Mesenchymal stem cell (in vitro differentiated cells and primary cell): ENCODE results near the gene MRTO4.

Experiments used
- DNase-seq: peaks from one replicate; pipeline ENCODE4 v3.0.0-alpha.2; 2013
- H2AFZ ChIP-seq: one replicate; pipeline ENCODE4 v1.6.1; 2013; ENCODE audit warnings: low read depth, mild to moderate bottlenecking, control low read depth, inconsistent platforms, low read length, moderate library complexity
- H2AK5ac ChIP-seq: 2 replicates; pipeline ENCODE4 v1.6.1; 2013; ENCODE audit warnings: low read length, moderate library complexity, mild to moderate bottlenecking, inconsistent platforms; ENCODE audit not compliant: severe bottlenecking
- H2BK120ac ChIP-seq: one replicate; pipeline ENCODE4 v1.6.1; 2013; ENCODE audit warnings: low read depth, mild to moderate bottlenecking, inconsistent platforms, low read length, moderate library complexity
- H2BK12ac ChIP-seq, 2 experiments: one replicate each; pipeline ENCODE4 v1.6.1; 2013; ENCODE audit warnings: inconsistent platforms in 2 of 2, low read length in 2 of 2, mild to moderate bottlenecking in 2 of 2, moderate library complexity in 2 of 2, control low read depth in 1 of 2
- H2BK15ac ChIP-seq: one replicate; pipeline ENCODE4 v1.6.1; 2013; ENCODE audit warnings: mild to moderate bottlenecking, low read depth, inconsistent platforms; ENCODE audit not compliant: poor library complexity, severe bottlenecking
- H2BK5ac ChIP-seq: 2 replicates; pipeline ENCODE4 v1.6.1; 2013; ENCODE audit warnings: low read depth, mild to moderate bottlenecking, low read length, control low read depth, inconsistent platforms; ENCODE audit not compliant: poor library complexity, severe bottlenecking
- H3K14ac ChIP-seq, 2 experiments: one replicate each; pipeline ENCODE4 v1.6.1; 2013; ENCODE audit warnings: inconsistent platforms in 2 of 2, low read length in 2 of 2, control low read depth in 1 of 2, mild to moderate bottlenecking in 1 of 2, moderate library complexity in 1 of 2
- H3K18ac ChIP-seq, 2 experiments: one replicate each; pipeline ENCODE4 v1.6.1; 2013; ENCODE audit warnings: inconsistent platforms in 2 of 2, low read length in 2 of 2, control low read depth in 1 of 2, low read depth in 1 of 2, mild to moderate bottlenecking in 1 of 2
- H3K23ac ChIP-seq, 2 experiments: one replicate each; pipeline ENCODE4 v1.6.1; 2013; ENCODE audit warnings: inconsistent platforms in 2 of 2, low read length in 2 of 2, mild to moderate bottlenecking in 2 of 2, moderate library complexity in 2 of 2, control low read depth in 1 of 2
- H3K27ac ChIP-seq: 2 replicates; pipeline ENCODE4 v1.5.1; 2013; ENCODE audit warnings: mild to moderate bottlenecking, moderate library complexity, low read length, control low read depth, inconsistent platforms; ENCODE audit not compliant: poor library complexity, severe bottlenecking
- H3K27me3 ChIP-seq, 2 experiments: 2 replicates each; pipeline versions ENCODE4 v1.6.1 to v1.7.0; 2013; ENCODE audit warnings: low read length in 2 of 2, mild to moderate bottlenecking in 2 of 2, moderate library complexity in 2 of 2, control low read depth in 1 of 2, inconsistent platforms in 1 of 2; ENCODE audit not compliant: control insufficient read depth in 1 of 2, insufficient read depth in 1 of 2
- H3K36me3 ChIP-seq, 2 experiments: 2 replicates each; pipeline versions ENCODE4 v1.6.1 to v1.7.0; 2013; ENCODE audit warnings: low read length in 2 of 2, control low read depth in 1 of 2, inconsistent platforms in 1 of 2, low read depth in 1 of 2, mild to moderate bottlenecking in 1 of 2; ENCODE audit not compliant: insufficient read depth in 2 of 2, control insufficient read depth in 1 of 2
- H3K4ac ChIP-seq, 2 experiments: one replicate each; pipeline ENCODE4 v1.6.1; 2013; ENCODE audit warnings: inconsistent platforms in 2 of 2, low read length in 2 of 2, mild to moderate bottlenecking in 2 of 2, moderate library complexity in 2 of 2, control low read depth in 1 of 2, low read depth in 1 of 2
- H3K4me1 ChIP-seq: 2 replicates; pipeline ENCODE4 v1.6.1; 2013; ENCODE audit warnings: low read depth, low read length, control low read depth; ENCODE audit not compliant: control insufficient read depth, insufficient read depth
- H3K4me2 ChIP-seq: 2 replicates; pipeline ENCODE4 v1.6.1; 2013; ENCODE audit warnings: low read length, mild to moderate bottlenecking, inconsistent platforms; ENCODE audit not compliant: poor library complexity, severe bottlenecking
- H3K4me3 ChIP-seq, 2 experiments: 2 replicates each; pipeline versions ENCODE4 v1.5.1 to v1.7.0; 2013; ENCODE audit warnings: low read length in 2 of 2, mild to moderate bottlenecking in 2 of 2, control low read depth in 1 of 2, low read depth in 1 of 2; ENCODE audit not compliant: insufficient read depth in 1 of 2
- H3K79me1 ChIP-seq: replicated peaks from 2 replicates; pipeline ENCODE4 v1.6.1; 2013; ENCODE audit warnings: mild to moderate bottlenecking, control low read depth, low read length, inconsistent platforms; ENCODE audit not compliant: poor library complexity, severe bottlenecking
- H3K9ac ChIP-seq: 2 replicates; pipeline ENCODE4 v1.7.0; 2013; ENCODE audit warnings: mild to moderate bottlenecking, low read length, moderate library complexity
- H3K9me3 ChIP-seq: 2 replicates; pipeline ENCODE4 v1.7.0; 2013; ENCODE audit warnings: mild to moderate bottlenecking, low read length; ENCODE audit not compliant: control insufficient read depth
- H4K8ac ChIP-seq: one replicate; pipeline ENCODE4 v1.6.1; 2013; ENCODE audit warnings: inconsistent platforms, mild to moderate bottlenecking, low read length, moderate library complexity
- H4K91ac ChIP-seq: one replicate; pipeline ENCODE4 v1.6.1; 2013; ENCODE audit warnings: mild to moderate bottlenecking, low read length, inconsistent platforms
- WGBS: methylation state at CpG from one replicate; pipeline ENCODE4 v1.1.7; 2013; ENCODE audit warnings: mixed read lengths; 5-methylcytosine and 5-hydroxymethylcytosine counted together

The MRTO4 gene

DNA sequence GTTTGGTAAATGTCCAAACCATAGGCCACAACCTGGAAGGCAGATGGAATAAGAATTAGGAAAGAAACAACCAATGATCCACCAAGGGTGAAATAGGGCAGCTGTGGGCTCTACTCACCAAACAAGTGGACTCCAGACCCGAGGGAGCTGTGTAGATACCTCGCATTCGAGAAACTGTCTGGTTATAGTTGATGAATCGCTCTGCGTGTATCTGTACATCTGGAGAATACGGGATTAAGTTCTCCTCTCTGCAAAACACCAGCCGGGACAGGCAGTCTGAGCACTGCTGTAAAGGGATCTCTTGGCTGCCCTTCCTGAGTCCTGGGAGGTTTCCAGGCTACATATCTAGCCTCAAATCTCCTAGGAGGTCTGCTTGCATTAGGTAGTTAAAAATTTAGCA is 32.2 kb upstream of the MRTO4 start:
- Histone ChIP-seq H3K36me3 (peaks cover 57 to 85% of the 10 kb centered on the region in 2 experiments), H2AK5ac (no peak overlapping the region), H2BK120ac (no peak overlapping the region), H3K9me3 (no peaks in the 10 kb centered on the region), H3K4me2 (no peak overlapping the region), H2BK5ac (no peak overlapping the region), H4K8ac (no peak overlapping the region), H3K79me1 (peaks cover 39% of the 10 kb centered on the region), H2AFZ (no peak overlapping the region), H2BK15ac (no peak overlapping the region), H3K4me3 (no peak overlapping the region), H3K4me1 (peaks cover 6% of the 10 kb centered on the region), H3K23ac (no peak overlapping the region), H3K27me3 (no peaks in the 10 kb centered on the region), H2BK12ac (no peak overlapping the region), H3K27ac (no peak overlapping the region), H3K9ac (no peak overlapping the region), H3K18ac (no peak overlapping the region), H3K4ac (no peak overlapping the region), H4K91ac (no peak overlapping the region), H3K14ac (no peak overlapping the region)
- no peak for DNase-seq
- WGBS: 96% methylated on average over 7 of the region's 7 CpGs

DNA sequence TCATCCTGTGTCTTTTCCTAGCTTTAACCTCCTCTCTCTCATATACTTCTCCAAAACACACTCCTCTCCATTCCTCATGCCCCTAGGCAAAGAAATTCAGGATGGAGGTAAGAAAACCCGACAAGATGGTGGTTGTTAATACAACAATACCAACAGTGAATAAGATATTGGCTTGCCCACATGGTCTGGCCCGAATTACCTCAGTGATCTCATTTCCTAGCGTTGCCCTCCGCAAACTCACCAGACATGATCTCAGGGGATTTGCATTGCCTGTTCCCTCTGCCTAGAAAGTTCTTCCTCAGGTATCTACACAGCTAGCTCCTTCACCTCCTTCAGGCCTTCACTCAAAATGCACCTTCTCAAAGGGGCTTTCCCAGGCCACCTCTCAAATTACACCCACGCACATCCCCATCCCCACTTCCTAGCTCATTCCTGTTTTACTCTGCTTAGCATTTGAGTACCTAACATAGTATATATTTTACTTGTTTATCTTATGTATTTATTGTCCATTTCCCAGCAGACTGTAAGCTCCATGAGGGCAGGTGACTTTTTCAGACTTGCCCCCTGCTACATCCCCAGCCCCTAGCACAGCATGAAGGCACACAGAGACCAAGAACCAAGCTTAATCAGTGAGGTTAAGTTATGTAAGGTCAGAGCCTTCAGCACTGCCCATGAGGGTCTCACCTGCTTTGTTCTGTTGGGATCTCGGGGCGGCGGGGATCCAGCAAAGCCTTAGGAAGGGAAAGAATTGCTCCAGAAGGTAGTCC is 31.3 kb upstream of the MRTO4 start:
- Histone ChIP-seq H3K14ac (no peak overlapping the region), H3K79me1 (peaks cover 38% of the 10 kb centered on the region), H2AK5ac (no peak overlapping the region), H3K4me3 (no peak overlapping the region), H3K4ac (no peak overlapping the region), H3K27me3 (no peaks in the 10 kb centered on the region), H3K9me3 (no peaks in the 10 kb centered on the region), H3K23ac (no peak overlapping the region), H3K27ac (no peak overlapping the region), H4K91ac (no peak overlapping the region), H2BK12ac (no peak overlapping the region), H2BK5ac (no peak overlapping the region), H2BK120ac (no peak overlapping the region), H3K4me2 (no peak overlapping the region), H3K18ac (no peak overlapping the region), H2AFZ (no peak overlapping the region), H2BK15ac (no peak overlapping the region), H3K4me1 (peaks cover 6% of the 10 kb centered on the region), H3K36me3 (peaks cover 64 to 93% of the 10 kb centered on the region in 2 experiments), H3K9ac (no peak overlapping the region), H4K8ac (no peak overlapping the region)
- DNase-seq: no peak
- 97% methylated on average over 8 of the region's 8 CpGs for WGBS

DNA sequence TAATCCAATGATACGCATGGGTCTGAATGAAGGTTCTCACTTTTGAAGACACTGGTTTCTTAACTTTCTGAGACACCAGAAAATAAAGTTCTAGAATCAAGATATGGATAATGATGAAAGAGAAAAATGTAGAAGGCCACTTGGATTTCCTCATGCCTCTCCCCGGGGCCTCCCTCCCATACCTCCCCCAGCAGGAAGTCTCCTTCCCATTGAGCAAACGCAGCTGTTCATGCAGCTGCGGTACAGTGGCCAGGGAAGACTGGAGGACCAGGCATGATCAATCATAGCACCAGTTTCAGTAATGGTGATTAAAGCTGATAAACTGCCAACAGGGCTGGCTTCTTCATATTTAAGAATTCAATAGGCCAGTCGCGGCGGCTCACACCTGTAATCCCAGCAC is 30.6 kb upstream of the MRTO4 start:
- WGBS: 77% methylated on average over 6 of the region's 7 CpGs
- H4K8ac ChIP-seq: no peak overlapping the region

DNA sequence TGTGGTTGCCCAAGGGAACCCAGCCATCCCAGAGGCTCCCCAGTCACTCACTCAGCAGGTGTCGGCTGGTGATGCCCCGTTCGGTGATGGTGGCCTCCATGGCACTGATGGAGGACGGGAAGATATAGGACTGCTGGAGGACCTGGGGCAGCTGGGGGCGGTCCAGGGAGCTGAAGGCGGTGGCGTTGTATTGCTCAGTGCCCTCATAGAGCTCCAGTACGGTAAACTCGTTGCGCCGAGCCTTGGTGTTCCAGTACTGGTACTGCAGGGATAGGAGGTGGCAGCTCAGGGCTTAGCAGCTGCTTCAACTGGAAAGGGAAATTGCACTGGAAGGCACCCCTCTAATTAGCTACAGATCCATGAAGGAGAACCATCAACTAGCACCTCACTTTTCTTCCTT is 29.0 kb upstream of the MRTO4 start:
- peaks cover 65 to 97% of the 10 kb centered on the region in 2 experiments for H3K36me3 ChIP-seq
- no peak for DNase-seq
- no peak overlapping the region for H4K8ac ChIP-seq
- H2AFZ ChIP-seq: no peak overlapping the region
- H2AK5ac ChIP-seq: no peak overlapping the region
- H3K9ac ChIP-seq: no peak overlapping the region
- H3K23ac ChIP-seq: no peak overlapping the region
- 98% methylated on average over 11 of the region's 11 CpGs for WGBS
- H3K18ac ChIP-seq: no peak overlapping the region
- no peak overlapping the region for H3K4me2 ChIP-seq
- H2BK12ac ChIP-seq: no peak overlapping the region
- no peaks in the 10 kb centered on the region for H3K9me3 ChIP-seq
- H3K4me3 ChIP-seq: no peak overlapping the region
- H3K14ac ChIP-seq: no peak overlapping the region
- H3K27me3 ChIP-seq: no peaks in the 10 kb centered on the region
- H2BK15ac ChIP-seq: no peak overlapping the region
- no peak overlapping the region for H2BK120ac ChIP-seq
- H3K27ac ChIP-seq: no peak overlapping the region
- H3K4ac ChIP-seq: no peak overlapping the region
- no peak overlapping the region for H2BK5ac ChIP-seq
- no peak overlapping the region for H4K91ac ChIP-seq
- peaks cover 40% of the 10 kb centered on the region for H3K79me1 ChIP-seq
- H3K4me1 ChIP-seq: peaks cover 6% of the 10 kb centered on the region

More for the DNA sequence above, 30.6 kb upstream of the MRTO4 start:
- Histone ChIP-seq H2BK120ac (no peak overlapping the region), H2AK5ac (no peak overlapping the region), H3K9me3 (no peaks in the 10 kb centered on the region), H3K9ac (no peak overlapping the region), H3K23ac (no peak overlapping the region), H3K4me1 (peaks cover 6% of the 10 kb centered on the region), H3K14ac (no peak overlapping the region), H2BK12ac (no peak overlapping the region), H3K36me3 (peaks cover 64 to 98% of the 10 kb centered on the region in 2 experiments), H3K18ac (no peak overlapping the region), H4K91ac (no peak overlapping the region), H3K4me2 (no peak overlapping the region), H3K4me3 (no peak overlapping the region), H3K27ac (no peak overlapping the region), H2BK15ac (no peak overlapping the region), H3K79me1 (peaks cover 38% of the 10 kb centered on the region), H3K27me3 (no peaks in the 10 kb centered on the region), H2BK5ac (no peak overlapping the region), H3K4ac (no peak overlapping the region), H2AFZ (no peak overlapping the region)
- peak; percentile 43 for DNase-seq
